Activated naive CD4-positive, alpha-beta T cell treated with anti-CD3 and anti-CD28 coated beads, Interleukin-2, amount 10 ng/mL, durations not matched to agents 7 days and 5 days (primary cell): ENCODE data around the gene CRYGN.

ENCODE experiments used
- CTCF ChIA-PET: fragments of 350-600 bp; sonication (Branson Sonifier 250); formaldehyde crosslinking; loops from one replicate; lab custom pipeline; 2021; ENCODE audit warnings: antibody characterized with exemption; lab: Charles Lee
- DNase-seq: peaks from one replicate; pipeline ENCODE4 v3.0.0-alpha.2; 2020
- H3K27ac Mint-ChIP-seq: one replicate; pipeline ENCODE4 v1.8.0; 2021; ENCODE audit warnings: mild to moderate bottlenecking, moderate library complexity, mixed read lengths
- H3K27me3 Mint-ChIP-seq: one replicate; pipeline ENCODE4 v1.8.0; 2021; ENCODE audit warnings: mild to moderate bottlenecking, mixed read lengths
- H3K36me3 Mint-ChIP-seq: one replicate; pipeline ENCODE4 v1.8.0; 2021; ENCODE audit warnings: mixed read lengths
- H3K4me1 Mint-ChIP-seq: one replicate; pipeline ENCODE4 v1.8.0; 2021; ENCODE audit warnings: mixed read lengths
- H3K4me3 Mint-ChIP-seq: one replicate; pipeline ENCODE4 v1.8.0; 2021; ENCODE audit warnings: mild to moderate bottlenecking, moderate library complexity, mixed read lengths
- H3K9me3 Mint-ChIP-seq: one replicate; pipeline ENCODE4 v1.8.0; 2021; ENCODE audit warnings: mixed read lengths

Gene CRYGN

DNA sequence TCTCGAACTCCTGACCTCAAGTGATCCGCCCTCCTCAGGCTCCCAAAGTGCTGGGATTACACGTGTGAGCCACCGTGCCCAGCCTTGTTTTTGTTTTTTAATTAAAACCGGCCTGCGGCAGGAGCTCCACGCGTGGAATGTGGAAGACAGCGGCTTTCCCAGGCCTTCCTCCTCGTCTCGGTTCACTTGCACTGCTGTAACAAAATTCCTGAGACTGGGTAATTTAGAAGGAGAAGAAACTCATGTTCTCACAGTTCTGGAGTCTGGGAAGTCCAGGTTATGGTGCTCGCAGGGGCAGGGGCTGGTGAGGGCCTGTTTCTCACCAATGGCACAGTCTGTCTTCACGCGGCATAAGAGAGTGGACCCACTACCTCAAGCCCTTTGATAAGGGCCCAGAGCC, 14.4 kb upstream of the CRYGN start:
- Mint-ChIP-seq H3K27me3 (peaks cover 66% of the 10 kb centered on the region), H3K27ac (no peak overlapping the region), H3K9me3 (no peaks in the 10 kb centered on the region), H3K4me3 (no peak overlapping the region), H3K4me1 (peaks cover 4% of the 10 kb centered on the region), H3K36me3 (no peaks in the 10 kb centered on the region)
- DNase-seq: no peak
- CTCF ChIA-PET: no interaction called here

DNA sequence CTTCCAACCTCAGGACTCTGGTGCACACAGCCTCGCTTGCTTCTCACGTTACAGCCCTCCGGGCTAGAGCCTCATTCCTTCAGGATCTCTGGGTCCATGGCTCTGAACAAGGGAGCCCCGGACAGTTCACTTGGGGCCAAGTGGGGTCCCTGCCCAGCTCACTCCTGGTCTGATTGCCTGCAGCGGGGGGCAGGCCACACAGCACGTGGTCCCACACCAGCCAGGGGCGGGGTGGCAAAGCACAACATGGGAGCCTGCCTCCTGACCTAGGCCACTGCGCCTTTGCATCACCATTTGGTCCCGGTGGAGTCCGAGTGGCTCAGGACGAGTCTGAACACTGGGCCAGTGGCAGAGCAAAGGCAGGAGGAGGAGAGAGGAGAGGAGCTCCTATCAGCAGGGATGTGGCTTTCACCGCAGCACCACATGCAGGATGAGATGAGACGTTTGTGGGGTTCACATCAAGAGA, 13.4 kb upstream of the CRYGN start:
- CTCF ChIA-PET: interaction anchor here (7.0 kb wide), 1 partner anchor 83 kb away, joined by 196 read pairs; no protein-coding TSS in a partner anchor
- H3K4me3 Mint-ChIP-seq: no peak overlapping the region
- no peaks in the 10 kb centered on the region for H3K9me3 Mint-ChIP-seq
- H3K27ac Mint-ChIP-seq: no peak overlapping the region
- peaks cover 8% of the 10 kb centered on the region for H3K4me1 Mint-ChIP-seq
- no peaks in the 10 kb centered on the region for H3K36me3 Mint-ChIP-seq
- DNase-seq: peak; percentile 15
- peaks cover 64% of the 10 kb centered on the region for H3K27me3 Mint-ChIP-seq

DNA sequence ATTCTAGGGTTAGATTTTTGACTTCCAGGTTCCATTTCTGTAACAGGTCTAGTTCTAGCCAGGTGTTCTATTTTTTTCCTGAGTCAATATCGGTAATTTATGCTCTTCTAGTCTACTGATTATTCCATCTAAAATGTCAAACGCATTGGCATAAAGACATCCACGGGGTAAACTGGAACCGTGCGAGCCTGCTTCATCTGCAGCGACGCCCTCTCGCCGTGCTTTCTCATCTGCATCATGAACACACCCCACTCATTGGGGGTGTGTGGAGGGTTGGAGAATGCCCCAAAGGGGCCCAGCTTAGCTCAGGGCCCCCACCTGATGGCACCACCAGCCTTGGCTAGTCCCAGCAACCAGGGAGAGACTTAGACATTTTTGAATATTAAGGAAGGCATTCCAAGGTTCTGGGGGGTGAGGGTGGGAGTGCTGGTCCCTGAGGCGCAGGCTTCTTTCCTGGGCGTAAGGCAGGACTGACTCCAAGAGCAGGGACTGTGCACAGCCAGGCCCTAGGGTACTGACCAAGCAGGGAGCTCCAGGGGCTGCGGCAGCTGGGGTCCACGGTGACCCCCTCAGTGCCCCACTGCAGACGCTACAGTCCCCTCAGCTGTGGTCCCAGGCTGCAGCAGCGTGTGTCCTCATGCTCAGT, 12.9 kb upstream of the CRYGN start:
- CTCF ChIA-PET: interaction anchor here (5.7 to 7.0 kb wide), 2 partner anchors 82 to 137 kb away, joined by 67 to 196 read pairs; no protein-coding TSS in a partner anchor
- H3K36me3 Mint-ChIP-seq: no peaks in the 10 kb centered on the region
- H3K9me3 Mint-ChIP-seq: no peaks in the 10 kb centered on the region
- peaks cover 8% of the 10 kb centered on the region for H3K4me1 Mint-ChIP-seq
- peaks cover 58% of the 10 kb centered on the region for H3K27me3 Mint-ChIP-seq
- H3K4me3 Mint-ChIP-seq: no peak overlapping the region
- no peak for DNase-seq
- H3K27ac Mint-ChIP-seq: no peak overlapping the region

DNA sequence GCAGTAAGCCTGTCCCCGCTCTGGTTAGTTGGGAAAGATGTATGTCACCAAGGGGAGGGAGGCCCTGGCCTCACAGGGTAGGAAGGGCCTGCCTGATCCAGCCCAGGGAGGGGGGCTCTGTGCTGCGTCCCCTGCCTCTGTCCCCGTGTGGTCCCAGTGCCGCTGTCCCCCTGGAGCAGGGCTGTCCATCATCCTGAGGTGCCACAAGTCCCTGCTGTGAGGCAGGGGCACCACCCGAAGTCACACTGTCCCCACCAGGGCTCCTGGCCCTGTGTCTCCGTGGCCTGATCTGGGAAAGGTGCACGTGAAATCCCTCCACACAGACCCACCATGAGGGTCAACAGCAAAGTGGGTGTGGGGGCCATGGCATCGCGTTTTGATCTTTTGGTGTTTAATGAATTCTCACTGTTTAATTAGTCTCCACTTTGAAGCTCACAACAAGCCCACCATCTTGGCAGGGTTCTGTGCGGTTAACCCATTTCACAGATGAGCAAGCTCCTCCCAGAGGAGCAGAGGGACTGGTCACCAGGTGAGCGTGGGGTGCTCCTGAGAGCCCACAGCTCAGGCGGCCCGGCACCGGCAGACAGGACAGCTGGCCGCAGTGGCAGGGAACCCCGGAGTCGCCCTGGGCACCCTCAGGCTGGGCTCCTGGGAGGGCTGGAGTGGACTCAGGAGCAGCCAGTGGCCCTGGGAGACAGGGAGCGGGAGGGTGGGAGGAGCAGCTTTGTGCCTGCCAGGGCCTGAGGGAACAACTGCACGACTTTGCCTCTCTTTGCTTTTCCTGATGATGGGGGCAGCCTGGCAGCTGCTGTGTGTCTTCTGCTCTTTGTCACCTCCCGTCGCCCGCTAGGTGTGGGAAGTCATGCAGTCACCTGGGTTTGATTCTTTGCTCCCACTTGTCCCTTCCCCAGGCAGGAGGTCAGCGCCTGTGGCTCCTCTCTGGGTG, 12.0 kb upstream of the CRYGN start:
- Mint-ChIP-seq H3K27me3 (peaks cover 64% of the 10 kb centered on the region), H3K9me3 (no peaks in the 10 kb centered on the region), H3K36me3 (no peaks in the 10 kb centered on the region), H3K4me3 (no peak overlapping the region), H3K27ac (no peak overlapping the region), H3K4me1 (peaks cover 9% of the 10 kb centered on the region)
- peak; percentile 18 for DNase-seq
- CTCF ChIA-PET: interaction anchor here (1.0 to 7.0 kb wide), 5 partner anchors 81 to 308 kb away, joined by 3 to 196 read pairs (median 39); no protein-coding TSS in a partner anchor

DNA sequence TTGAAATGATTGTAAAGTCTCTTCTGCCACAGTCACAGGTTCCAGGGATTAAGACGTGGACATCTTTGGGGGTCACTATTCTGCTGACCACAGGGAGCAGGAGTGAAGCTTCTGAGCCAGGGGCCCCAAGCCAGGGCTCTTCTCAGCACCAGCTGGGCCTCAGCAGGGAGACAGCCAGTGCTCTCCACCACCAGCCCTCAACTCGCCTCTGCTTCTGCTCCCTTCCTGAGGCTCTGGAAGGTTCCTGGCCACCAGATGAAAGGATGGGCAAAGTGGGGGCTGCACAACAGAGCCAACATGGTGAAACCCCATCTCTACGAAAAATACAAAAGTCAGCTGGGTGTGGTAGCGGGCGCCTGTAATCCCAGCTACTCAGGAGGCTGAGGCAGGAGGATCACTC, 11.2 kb upstream of the CRYGN start:
- DNase-seq: peak; percentile 12
- H3K27me3 Mint-ChIP-seq: peaks cover 63% of the 10 kb centered on the region
- no peaks in the 10 kb centered on the region for H3K9me3 Mint-ChIP-seq
- H3K36me3 Mint-ChIP-seq: no peaks in the 10 kb centered on the region
- H3K4me1 Mint-ChIP-seq: peaks cover 9% of the 10 kb centered on the region
- H3K4me3 Mint-ChIP-seq: no peak overlapping the region
- no peak overlapping the region for H3K27ac Mint-ChIP-seq
- CTCF ChIA-PET: interaction anchor here (1.0 to 7.0 kb wide), 5 partner anchors 80 to 309 kb away, joined by 3 to 196 read pairs (median 39); no protein-coding TSS in a partner anchor

DNA sequence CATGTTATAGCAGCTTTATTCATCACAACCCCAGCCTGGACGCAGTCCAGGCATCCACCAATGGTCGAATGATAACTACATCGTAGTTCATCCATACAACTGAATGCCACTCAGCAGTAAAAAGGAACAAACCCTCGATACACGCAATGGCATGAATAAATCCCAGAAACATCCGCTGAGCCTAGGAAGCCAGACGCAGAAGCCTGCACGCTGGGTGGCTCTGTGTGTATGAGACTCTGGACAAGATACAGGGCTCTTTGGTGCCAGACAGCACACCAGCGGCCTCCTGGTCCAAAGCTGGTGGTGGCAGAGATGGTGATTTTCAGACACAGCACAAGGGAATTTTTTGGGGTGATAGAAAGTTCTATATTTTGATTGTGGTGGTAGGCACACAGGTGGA, 10.0 kb upstream of the CRYGN start:
- Mint-ChIP-seq H3K4me1 (peaks cover 9% of the 10 kb centered on the region), H3K27ac (no peak overlapping the region), H3K9me3 (no peaks in the 10 kb centered on the region), H3K4me3 (no peak overlapping the region), H3K27me3 (peaks cover 61% of the 10 kb centered on the region), H3K36me3 (no peaks in the 10 kb centered on the region)
- CTCF ChIA-PET: interaction anchor here (1.1 to 7.0 kb wide), 11 partner anchors 10 to 310 kb away, joined by 3 to 196 read pairs (median 9); partner anchors contain the start of gene CRYGN
- DNase-seq: no peak

DNA sequence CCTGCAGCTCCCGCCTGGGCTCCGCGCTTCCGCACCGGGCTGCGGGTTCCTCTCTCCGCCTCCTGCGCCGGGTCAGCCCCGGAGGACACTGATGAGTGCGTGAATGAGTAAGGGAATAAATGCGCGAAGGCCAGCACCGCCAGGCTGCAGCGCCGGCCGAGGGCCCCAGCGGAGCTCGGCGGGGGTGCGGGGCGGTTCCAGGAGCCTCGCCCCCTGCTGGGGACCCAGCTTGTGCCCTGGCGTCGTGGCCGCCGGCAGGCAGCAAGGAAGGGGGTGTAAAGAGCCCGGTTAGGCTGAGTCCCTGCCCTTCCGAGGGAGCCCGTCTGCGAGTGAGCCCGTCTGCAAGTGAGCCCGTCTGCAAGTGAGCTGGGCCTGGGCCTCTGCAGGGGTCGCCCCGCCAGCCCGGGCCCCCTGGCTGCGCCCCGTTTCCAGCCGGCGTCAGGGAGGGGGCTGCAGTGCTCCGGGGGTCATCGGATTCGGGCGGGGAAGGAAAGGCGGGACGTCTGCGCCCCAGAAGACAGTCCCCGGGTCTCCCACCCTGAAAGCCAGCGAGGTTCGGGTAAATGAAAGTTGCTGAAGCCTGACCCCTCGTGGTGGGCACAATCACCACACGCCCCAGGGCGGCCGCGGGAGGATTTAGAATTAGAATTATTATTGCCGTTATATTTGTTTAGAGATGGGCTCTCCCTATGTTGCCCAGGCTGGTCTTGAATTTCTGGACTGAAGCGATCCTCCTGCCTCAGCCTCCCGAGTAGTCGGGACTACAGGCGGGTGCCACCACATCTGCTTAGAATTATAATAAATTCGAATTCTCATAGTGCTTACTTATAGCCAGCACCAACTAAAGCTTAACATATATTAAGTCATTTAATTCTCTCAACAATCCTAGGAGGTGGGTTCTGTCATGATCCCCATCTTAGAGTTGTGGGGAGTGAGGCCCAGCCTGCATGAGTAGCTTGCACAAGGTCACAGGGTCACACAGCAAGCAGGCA, 8.6 kb upstream of the CRYGN start:
- H3K36me3 Mint-ChIP-seq: no peaks in the 10 kb centered on the region
- peaks cover 9% of the 10 kb centered on the region for H3K4me1 Mint-ChIP-seq
- H3K27ac Mint-ChIP-seq: no peak overlapping the region
- DNase-seq: peak; percentile 85
- CTCF ChIA-PET: interaction anchor here (0.6 to 7.0 kb wide), 38 partner anchors 8 to 310 kb away, joined by 3 to 196 read pairs (median 5); partner anchors contain the start of genes CRYGN and WDR86
- H3K27me3 Mint-ChIP-seq: peaks cover 60% of the 10 kb centered on the region
- peak overlapping the region; percentile 70 for H3K4me3 Mint-ChIP-seq
- H3K9me3 Mint-ChIP-seq: no peaks in the 10 kb centered on the region

DNA sequence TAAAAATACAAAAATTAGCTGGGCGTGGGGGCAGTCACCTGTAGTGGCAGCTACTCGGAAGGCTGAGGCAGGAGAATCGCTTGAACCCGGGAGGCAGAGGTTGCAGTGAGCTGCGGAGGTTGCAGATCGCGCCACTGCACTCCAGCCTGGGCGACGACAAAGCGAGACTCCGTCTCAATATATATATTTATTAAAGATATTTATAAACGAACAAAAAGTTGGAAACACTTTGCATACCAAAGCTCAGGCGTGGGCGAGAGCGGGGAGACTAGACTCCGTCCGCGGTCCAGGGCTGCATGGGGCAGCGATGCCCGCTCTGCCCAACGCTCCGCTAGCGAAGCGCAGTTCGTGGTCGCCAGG, 7.9 kb upstream of the CRYGN start:
- Mint-ChIP-seq H3K9me3 (no peaks in the 10 kb centered on the region), H3K36me3 (no peaks in the 10 kb centered on the region), H3K27ac (no peak overlapping the region), H3K4me3 (peak overlapping the region; percentile 48), H3K27me3 (peaks cover 60% of the 10 kb centered on the region), H3K4me1 (peaks cover 9% of the 10 kb centered on the region)
- CTCF ChIA-PET: interaction anchor here (0.6 to 7.0 kb wide), 35 partner anchors 10 to 311 kb away, joined by 3 to 196 read pairs (median 4); partner anchors contain the start of gene WDR86
- no peak for DNase-seq

DNA sequence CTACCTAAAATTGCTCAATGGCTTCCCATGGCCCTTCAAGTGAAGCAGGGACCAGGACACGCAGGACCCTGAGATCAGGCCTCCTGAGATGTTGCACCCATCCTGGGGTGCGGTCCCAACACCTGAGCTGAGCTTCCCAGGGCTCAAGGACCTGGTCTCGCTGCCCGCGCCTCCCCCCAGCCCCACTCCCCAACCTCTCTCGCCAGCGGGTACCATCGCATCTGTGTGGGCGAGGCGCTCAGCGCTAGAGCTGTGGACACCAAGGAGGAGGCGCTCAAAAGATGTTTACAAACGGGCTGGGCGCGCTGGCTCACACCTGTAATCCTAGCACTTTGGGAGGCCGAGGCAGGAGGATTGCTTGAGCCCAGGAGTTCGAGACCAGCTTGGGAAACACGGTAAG, 7.4 kb upstream of the CRYGN start:
- Mint-ChIP-seq H3K36me3 (no peaks in the 10 kb centered on the region), H3K27me3 (peaks cover 62% of the 10 kb centered on the region), H3K4me3 (no peak overlapping the region), H3K27ac (no peak overlapping the region), H3K9me3 (no peaks in the 10 kb centered on the region), H3K4me1 (peaks cover 11% of the 10 kb centered on the region)
- no peak for DNase-seq
- CTCF ChIA-PET: interaction anchor here (0.9 to 7.0 kb wide), 19 partner anchors 11 to 312 kb away, joined by 3 to 196 read pairs (median 5); no protein-coding TSS in a partner anchor

DNA sequence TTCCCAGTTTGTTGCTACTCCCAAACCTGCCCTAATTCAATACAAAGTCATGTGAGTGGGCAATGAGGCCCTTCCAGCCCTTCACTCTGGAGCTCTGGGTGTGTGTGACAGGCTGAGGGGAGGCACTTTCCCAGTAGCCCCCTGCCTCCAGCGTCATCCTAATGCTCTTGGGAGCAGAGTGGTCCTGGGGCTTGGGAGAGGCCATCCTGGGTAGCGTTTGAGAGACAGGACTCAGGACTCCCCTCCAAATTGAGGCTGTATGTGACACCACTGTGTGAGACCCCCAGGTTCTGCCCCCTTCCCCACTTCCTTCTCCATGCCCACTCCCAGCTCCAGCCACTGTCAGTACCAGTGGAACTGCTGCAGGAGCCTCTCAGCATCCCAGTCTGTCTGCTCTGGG, 6.5 kb upstream of the CRYGN start:
- Mint-ChIP-seq H3K4me3 (no peak overlapping the region), H3K27ac (no peak overlapping the region), H3K36me3 (no peaks in the 10 kb centered on the region), H3K9me3 (no peaks in the 10 kb centered on the region), H3K27me3 (peaks cover 59% of the 10 kb centered on the region), H3K4me1 (peaks cover 17% of the 10 kb centered on the region)
- CTCF ChIA-PET: interaction anchor here (0.9 kb wide), 1 partner anchor 13 kb away, joined by 4 read pairs; no protein-coding TSS in a partner anchor
- no peak for DNase-seq

DNA sequence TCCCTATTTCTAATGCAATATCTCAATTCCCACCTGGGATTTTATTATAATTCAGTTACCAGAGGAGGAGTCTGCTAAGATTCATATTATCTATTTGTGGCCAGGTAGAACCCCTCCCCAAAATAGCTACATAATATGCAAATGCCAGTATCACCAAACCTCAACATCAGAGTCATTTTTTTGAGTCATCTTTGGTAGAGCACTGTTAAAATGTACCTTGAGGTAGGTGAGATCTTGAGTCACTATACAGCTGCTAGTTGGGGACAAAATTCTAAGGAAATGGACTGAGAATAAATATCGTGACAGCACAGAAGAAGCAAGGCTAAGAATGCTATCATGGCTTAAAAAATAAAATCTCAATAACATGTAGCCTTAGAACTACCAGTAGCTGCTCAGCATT, 4.7 kb upstream of the CRYGN start:
- CTCF ChIA-PET: interaction anchor here (1.1 to 2.2 kb wide), 3 partner anchors 78 to 128 kb away, joined by 3 to 5 read pairs (median 4); no protein-coding TSS in a partner anchor
- Mint-ChIP-seq H3K27me3 (peaks cover 58% of the 10 kb centered on the region), H3K9me3 (no peaks in the 10 kb centered on the region), H3K4me1 (peaks cover 30% of the 10 kb centered on the region), H3K4me3 (no peak overlapping the region), H3K36me3 (no peaks in the 10 kb centered on the region), H3K27ac (no peak overlapping the region)
- DNase-seq: no peak

DNA sequence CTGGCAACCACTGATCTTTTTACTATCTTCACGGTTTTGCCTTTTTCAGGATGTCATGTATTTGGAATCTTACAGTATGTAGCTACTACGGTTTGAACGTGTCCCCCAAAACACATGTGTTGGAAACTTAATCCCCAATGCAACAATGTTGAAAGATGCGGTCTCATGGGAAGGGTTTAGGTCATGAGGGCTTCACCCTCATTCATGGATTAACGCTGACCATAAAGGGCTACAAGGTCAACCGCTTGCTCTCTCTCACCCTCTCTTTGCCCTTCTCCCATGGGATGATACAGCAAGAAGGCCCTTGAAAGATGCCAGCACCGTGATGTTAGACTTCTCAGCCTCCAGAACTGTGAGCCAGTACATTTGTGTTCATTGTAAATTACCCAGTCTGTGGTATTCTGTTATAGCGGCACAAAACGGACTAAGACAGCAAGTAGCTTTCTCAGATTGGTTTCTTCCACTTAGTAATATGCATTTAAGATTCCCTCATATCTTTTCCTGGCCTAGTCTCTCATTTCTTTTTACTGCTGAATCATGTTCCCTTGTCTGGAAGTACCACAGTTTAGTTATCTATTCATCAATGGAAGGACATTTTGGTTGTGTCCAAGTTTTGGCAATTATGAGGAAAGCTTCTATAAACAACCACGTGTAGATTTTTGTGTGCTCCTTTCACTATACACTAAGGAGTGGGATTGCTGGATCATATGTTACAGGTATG, 3.0 kb upstream of the CRYGN start:
- H3K9me3 Mint-ChIP-seq: no peaks in the 10 kb centered on the region
- CTCF ChIA-PET: interaction anchor here (0.8 to 1.2 kb wide), 2 partner anchors 13 to 75 kb away, joined by 3 read pairs; no protein-coding TSS in a partner anchor

More for the DNA sequence above, 3.0 kb upstream of the CRYGN start:
- H3K27ac Mint-ChIP-seq: no peak overlapping the region
- H3K4me3 Mint-ChIP-seq: no peak overlapping the region
- peaks cover 23% of the 10 kb centered on the region for H3K4me1 Mint-ChIP-seq
- no peak for DNase-seq
- peaks cover 64% of the 10 kb centered on the region for H3K27me3 Mint-ChIP-seq
- no peaks in the 10 kb centered on the region for H3K36me3 Mint-ChIP-seq
